MM.1S (cell line): ENCODE measurements around the gene TPX2.

Experiments
- EZH2 ChIP-seq: fragments of 300-600 bp; sonication (generic); optimal IDR thresholded peaks from 2 replicates; pipeline ENCODE3; 2017; ENCODE audit warnings: low read depth, mild to moderate bottlenecking, antibody characterized with exemption, low read length, mixed read lengths
- TF ChIP-seq, protein P1 (sequence below): fragments of 300-600 bp; sonication (generic); IDR thresholded peaks from 2 replicates; pipeline ENCODE4 v1.5.1; 2016; ENCODE audit warnings: antibody characterized with exemption, low read length, mixed read lengths

DNA sequence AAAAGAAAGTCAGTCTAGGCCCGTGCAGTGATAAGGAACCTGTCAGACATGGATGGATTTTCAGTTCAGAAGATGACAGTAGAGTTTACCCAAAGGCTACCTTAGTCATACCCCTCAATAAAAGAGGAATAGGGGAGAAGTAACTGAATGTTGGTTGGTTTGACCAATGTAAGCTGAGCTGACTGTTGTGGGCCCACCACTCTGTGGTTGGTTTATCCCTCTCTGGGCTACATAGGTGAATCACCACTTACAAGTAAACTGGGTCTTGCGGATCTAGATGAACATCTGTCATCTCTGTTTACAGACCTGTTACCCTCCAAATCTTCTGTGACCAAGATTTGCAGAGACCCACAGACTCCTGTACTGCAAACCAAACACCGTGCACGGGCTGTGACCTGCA is 42.9 kb downstream of the TPX2 start:
- TF ChIP-seq, protein P1, sequence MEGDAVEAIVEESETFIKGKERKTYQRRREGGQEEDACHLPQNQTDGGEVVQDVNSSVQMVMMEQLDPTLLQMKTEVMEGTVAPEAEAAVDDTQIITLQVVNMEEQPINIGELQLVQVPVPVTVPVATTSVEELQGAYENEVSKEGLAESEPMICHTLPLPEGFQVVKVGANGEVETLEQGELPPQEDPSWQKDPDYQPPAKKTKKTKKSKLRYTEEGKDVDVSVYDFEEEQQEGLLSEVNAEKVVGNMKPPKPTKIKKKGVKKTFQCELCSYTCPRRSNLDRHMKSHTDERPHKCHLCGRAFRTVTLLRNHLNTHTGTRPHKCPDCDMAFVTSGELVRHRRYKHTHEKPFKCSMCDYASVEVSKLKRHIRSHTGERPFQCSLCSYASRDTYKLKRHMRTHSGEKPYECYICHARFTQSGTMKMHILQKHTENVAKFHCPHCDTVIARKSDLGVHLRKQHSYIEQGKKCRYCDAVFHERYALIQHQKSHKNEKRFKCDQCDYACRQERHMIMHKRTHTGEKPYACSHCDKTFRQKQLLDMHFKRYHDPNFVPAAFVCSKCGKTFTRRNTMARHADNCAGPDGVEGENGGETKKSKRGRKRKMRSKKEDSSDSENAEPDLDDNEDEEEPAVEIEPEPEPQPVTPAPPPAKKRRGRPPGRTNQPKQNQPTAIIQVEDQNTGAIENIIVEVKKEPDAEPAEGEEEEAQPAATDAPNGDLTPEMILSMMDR = no peak
- TF ChIP-seq EZH2 = no peak
